ENCODE data around the gene MAPK8IP2.
"Not testable (repeated sequence)": the region's sequence is repeated elsewhere in the genome, so short reads cannot be mapped to it uniquely, and the experiment has no call there.

The MAPK8IP2 gene

DNA sequence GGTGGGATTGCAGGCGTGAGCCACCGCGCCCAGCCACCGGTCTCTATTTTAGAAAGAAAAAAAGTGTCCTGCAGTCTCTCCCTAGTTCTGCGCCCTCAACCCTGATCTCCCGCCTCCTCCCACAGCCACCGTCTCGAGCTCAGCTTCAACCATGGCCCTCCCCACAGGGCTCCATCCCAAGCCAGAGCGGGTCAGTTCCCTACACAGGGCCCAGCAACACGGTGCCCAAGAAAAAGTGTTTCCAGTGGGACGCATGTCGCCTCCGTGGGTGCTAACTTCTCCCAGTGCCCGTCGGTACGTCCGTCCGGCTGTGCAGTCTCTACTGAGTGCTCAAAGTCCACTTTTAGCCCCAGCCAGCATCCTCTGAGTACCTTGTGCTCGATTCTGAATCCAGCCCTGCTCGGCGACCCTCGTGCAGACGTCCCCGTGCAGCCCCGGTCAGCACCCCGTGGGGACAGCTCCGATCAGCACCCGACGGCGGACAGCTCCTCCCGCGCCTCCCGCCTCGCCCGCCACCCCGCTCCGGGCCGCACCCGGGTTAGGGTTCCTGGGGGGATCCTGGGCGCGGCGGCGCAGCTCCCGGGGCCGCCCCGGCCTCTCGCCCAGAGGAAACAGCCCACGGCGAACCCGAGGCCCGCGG, 657 bp upstream of the MAPK8IP2 start:
- peak; percentile 55 for DNase-seq (ENCODE audit: low read depth)

DNA sequence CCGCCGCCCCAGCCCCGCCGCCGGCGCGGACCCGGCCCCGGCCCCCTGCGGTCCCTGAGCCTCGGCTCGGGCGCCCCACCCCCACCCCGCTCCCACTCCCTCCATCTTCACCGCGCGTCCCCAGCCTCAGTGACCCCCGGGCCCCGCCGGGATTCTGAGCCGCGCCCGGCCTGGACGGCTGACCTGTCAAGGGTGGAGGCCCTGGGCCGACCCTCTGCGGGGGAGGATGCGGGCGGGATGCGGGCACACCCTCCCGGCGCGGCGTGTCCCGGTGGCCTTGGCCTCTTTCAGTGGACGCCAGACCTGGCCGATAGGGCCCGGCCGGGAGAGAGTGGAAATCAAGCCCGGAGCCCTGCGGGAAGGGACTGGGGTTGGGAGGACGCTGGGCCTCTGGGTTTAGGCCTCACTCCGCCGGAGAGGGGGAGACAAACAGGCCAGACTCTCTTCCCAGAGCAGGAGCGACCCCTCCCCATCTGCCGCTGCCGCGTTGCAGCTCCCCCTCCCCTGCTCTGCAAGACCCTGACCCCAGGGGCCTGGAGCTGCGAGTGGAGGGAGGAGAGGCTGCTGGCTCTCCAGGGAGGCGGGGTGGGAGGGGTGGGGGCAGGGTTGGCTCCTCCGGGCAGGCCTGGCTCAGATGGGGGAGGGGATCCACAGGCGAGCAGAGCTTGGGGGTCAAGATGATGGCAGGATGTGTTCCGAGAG, 525 bp downstream of the MAPK8IP2 start:
- DNase-seq (ENCODE audit: low read depth) = no peak

DNA sequence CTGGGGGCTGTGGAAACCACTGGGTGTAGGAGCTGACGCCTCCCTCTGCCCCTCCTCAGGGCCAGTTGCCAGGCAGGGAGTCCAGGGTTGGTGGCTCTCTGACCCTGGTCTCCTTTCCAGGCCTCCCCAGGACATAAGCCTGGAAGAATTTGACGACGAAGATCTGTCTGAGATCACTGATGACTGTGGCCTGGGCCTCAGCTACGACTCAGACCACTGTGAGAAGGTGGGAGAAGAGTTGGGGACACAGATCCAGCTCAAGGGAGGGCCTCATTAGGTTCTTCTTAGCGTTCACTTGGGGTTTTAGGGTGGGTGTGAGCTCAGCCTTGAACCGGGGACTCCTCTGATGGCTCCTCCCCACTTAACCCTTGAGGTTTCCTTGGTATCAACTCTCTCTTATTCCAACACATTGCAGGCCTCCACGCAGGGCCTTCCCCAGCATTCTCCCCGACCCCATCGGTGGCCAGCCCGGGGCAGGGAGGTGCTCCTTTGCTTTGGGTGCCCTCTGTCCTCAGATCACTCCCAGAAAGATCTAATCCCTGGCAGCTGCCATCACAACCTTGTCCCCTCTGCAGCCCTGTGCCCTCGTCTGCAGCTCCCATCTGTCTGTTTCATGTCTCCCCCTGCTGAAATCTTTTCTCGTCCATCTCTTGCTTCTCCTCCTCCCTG, 1.2 kb downstream of the MAPK8IP2 start:
- DNase-seq (ENCODE audit: low read depth) = no peak

DNA sequence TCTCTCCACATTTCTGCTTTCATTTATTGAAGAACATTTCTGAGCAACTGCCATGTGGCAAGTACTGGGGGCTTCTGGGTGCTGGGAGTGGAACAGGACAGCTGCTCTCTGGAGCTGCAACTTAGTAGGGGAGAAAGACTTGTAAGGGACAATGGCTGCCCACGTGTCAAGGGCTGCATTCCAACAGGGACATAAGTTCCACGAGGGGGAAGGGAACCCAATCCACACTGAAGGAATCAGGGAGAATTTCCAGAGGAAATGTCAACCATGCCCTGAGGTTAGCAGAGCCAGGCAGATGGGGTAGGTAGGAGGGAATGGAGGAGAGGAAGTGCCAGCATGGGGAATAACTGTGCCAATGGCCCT, 1.7 kb downstream of the MAPK8IP2 start:
- DNase-seq (ENCODE audit: low read depth) = no peak

DNA sequence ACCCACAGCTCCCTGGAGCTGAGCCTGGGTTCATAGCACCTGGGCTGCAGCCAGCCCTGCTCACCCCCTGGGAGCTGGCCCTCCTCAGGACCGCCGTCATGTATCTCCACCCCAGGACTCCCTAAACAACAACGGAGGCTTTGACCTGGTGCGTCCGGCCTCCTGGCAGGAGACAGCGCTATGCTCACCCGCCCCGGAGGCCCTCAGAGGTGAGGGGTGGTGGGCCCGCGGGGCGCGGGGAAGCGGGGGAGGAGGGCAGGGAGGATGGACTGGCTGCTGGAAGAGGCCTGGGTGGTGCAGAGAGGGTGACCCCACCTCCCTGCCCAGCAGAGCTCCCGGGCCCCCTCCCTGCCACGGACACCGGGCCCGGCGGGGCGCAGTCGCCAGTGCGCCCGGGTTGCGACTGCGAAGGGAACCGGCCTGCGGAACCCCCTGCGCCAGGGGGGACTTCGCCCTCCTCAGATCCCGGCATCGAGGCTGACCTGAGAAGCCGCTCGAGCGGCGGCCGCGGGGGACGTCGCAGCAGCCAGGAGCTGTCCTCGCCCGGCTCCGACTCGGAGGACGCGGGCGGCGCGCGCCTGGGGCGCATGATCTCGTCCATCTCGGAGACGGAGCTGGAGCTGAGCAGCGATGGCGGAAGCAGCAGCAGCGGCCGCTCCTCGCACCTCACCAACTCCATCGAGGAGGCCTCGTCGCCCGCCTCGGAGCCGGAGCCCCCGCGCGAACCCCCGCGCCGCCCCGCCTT, 3.1 kb downstream of the MAPK8IP2 start:
- DNase-seq (ENCODE audit: low read depth) = no peak

DNA sequence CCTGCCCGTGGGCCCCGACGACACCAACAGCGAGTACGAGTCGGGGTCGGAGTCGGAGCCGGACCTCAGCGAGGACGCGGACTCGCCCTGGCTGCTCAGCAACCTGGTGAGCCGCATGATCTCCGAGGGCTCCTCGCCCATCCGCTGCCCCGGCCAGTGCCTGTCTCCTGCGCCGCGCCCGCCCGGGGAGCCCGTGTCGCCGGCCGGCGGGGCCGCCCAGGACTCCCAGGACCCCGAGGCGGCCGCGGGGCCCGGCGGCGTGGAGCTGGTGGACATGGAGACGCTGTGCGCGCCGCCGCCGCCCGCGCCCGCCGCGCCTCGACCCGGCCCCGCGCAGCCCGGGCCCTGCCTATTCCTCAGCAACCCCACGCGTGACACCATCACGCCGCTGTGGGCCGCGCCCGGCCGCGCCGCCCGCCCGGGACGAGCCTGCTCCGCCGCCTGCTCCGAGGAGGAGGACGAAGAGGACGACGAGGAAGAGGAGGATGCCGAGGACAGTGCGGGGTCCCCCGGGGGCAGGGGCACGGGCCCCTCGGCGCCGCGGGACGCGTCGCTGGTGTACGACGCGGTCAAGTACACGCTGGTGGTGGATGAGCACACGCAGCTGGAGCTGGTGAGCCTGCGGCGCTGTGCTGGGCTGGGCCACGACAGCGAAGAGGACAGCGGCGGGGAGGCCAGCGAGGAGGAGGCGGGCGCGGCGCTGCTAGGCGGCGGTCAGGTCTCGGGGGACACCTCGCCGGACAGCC, 3.8 kb downstream of the MAPK8IP2 start:
- no peak for DNase-seq (ENCODE audit: low read depth)

DNA sequence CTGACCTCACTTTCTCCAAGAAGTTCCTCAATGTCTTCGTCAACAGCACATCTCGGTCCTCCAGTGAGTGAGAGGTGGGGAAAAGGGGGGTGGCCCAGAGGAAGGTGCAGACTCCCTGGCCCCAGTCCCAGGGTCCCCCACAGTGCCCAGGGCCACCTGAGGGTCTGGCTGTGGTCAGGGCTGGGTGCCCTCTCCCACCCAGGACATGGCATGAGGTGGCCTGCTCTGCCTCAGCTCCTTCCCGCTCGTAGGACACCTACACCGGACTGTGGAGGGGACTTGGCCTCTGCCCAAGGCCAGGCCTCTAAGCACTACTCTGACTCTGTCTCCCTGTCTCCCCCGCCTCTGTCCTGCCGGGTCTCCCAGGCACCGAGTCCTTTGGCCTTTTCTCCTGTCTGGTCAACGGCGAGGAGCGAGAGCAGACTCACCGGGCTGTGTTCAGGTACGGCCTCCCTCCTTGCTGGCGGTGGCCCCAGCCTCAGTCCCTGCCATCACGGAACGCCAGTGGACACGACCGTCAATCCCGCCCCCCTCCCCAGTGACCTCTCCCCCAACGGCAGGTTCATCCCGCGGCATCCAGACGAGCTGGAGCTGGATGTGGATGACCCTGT, 4.5 kb downstream of the MAPK8IP2 start:
- no peak for DNase-seq (ENCODE audit: low read depth)

DNA sequence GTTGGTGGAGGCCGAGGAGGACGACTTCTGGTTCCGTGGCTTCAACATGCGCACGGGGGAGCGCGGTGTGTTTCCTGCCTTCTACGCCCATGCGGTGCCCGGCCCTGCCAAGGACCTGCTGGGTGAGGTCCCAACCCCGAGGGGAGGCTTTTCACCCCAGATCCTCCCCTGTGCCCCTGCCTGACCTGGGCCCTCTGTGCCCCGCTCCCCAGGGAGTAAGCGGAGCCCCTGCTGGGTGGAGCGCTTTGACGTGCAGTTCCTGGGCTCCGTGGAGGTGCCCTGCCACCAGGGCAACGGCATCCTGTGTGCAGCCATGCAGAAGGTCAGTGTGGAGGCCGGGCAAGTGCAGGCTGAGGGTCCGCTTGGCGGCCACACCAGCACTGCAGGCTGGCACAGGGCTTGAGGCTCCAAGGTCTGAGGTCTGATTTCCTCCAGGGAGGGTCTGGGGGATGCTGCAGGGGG, 5.1 kb downstream of the MAPK8IP2 start:
- DNase-seq (ENCODE audit: low read depth) = no peak

DNA sequence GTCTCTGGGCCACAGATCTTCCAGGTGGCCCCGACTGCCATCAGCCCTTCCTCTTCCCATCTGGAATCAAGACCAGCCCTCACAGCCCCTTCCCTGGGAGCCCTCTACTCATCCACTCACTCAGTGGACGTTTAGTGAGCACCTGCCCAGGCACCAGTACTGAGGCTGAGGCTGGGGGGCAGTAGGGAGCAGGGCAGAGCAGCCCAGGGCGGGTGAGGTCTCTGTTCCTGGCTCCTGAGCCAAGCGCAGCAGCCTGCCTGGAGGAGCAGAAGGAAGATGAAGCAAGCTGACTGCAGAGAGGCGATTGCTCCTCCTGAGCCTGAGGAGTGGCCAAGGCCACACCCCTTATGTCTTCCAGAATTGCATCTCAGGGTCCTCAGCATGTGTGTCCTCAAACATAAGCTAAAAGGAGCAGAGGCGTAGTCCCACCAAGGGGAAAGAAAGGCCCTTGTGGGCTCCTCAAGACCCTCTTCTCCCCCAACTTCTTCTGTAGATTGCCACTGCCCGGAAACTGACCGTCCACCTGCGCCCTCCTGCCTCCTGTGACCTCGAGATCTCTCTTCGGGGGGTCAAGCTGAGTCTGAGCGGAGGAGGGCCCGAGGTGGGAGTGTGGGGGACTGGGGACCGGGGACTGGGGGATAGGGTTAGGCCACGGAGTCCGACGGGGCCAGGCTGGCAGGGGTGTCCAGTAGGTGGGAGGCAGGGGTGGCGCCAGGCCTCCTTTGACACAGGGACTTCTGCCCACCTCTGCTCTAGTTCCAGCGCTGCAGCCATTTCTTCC, 5.8 kb downstream of the MAPK8IP2 start:
- DNase-seq (ENCODE audit: low read depth) = no peak

DNA sequence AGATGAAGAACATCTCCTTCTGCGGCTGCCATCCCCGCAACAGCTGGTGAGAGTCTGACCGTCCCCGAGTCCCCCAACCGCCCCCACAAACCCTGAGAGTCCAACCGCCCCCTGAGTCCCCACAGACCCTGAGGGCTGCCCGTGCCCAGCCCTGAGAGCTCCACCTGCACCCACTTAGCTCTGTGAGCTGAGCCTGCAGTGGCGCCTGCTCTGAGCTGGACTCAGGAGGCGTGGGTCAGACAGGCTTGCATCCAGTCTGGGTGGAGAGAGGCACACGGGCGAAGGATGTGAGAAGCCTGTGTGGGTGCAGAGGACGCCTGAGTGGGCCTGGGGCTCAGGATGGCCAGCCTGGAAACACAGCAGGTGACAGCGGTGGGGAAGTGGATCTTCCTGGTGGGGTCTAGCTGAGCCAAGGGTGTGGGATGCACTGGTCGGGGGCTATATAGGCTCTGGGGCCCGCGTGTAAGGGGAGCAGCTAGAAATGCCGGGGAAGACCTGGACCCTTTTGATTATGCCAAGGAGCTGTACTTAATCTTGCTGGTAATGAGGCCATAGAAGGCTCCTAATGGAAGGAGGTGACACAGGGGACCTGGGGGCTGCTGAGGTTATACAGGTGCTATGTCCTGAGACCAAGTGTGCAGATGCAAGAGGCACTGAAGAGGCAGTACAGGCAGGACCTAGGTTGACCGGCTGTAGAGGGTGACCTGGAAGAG, 6.5 kb downstream of the MAPK8IP2 start:
- DNase-seq (ENCODE audit: low read depth) = no peak

DNA sequence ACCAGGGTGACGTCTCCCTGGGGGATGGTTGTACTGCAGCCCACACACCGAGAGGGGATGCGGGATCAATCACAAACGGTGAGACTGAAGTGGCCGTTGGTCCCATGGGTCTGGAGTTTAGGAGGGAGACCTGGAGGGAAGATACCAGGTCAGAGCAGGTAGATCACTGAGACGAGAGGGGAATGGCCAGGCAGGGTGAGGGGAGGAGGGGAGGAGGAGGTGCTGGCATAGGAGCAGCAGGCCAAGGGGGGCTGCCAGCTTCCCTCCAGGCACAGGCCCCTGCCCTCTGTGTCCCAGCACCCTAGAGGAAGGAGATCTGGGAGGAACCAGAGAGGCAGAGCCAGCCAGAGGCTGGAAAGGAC, 7.0 kb downstream of the MAPK8IP2 start:
- DNase-seq (ENCODE audit: low read depth) = no peak

DNA sequence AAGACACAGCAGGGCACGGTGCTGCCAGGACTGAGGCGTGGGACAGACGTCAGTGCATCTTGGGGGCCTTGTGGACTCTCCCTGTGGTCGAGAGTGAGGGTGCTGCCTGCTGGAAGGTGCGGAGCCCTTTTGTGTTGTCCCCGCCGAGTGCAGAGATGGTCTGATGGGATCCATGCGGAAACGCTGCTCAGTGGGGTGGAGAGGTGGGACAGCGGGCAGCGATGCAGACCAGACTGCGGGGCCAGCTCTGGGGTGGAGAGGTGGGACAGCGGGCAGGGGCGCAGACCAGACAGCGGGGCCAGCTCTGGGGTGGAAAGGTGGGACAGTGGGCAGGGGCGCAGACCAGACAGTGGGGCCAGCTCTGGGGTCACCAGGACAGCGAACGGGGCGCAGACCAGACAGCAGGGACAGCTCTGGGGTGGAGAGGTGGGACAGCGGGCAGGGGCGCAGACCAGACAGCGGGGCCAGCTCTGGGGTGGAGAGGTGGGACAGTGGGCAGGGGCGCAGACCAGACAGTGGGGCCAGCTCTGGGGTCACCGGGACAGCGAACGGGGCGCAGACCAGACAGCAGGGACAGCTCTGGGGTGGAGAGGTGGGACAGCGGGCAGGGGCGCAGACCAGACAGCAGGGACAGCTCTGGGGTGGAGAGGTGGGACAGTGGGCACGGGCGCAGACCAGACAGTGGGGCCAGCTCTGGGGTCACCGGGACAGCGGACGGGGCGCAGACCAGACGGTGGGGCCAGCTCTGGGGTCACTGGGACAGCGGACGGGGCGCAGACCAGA, 7.7 kb downstream of the MAPK8IP2 start:
- DNase-seq (ENCODE audit: low read depth) = not testable (repeated sequence)

DNA sequence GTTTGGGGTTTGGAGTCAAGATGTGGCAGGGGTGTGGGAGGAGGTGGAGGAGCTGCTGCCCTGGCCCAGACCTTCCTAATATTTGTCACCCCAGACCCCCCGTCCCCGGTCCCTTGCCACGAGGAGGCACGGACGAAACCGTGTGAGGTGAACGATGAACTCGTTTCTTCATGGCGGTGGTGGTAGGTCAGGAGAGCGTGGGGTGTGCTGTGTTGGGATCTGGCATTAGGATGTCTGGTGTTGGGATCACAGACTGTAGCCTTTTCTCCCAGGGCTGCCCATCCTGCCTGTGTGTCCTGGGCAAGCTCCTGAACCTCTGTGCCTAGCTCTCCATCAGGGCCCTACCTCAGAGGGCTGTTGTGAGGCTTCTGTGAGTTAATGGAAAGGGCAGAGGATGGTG, 8.4 kb downstream of the MAPK8IP2 start:
- DNase-seq (ENCODE audit: low read depth) = no peak

DNA sequence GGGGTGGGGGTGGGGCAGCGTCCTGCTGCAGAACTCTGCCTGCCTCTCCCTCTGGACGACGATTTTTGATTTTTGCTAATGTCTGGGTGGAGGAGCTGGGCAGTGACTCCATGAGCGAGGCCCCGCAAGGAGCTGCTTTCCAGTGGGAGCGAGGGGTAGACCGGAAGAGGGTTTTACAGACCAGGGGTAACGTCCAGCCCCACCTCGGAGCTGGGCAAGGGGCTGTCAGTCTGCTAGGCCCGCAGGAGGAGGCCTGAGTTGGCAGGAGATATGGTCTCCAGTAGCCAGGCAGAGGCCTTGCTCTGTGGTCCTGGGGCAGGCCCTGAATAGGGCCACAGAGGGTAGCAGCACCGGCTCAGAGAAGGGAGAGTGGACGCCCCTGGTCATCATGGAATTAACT, 9.0 kb downstream of the MAPK8IP2 start:
- DNase-seq (ENCODE audit: low read depth) = no peak

DNA sequence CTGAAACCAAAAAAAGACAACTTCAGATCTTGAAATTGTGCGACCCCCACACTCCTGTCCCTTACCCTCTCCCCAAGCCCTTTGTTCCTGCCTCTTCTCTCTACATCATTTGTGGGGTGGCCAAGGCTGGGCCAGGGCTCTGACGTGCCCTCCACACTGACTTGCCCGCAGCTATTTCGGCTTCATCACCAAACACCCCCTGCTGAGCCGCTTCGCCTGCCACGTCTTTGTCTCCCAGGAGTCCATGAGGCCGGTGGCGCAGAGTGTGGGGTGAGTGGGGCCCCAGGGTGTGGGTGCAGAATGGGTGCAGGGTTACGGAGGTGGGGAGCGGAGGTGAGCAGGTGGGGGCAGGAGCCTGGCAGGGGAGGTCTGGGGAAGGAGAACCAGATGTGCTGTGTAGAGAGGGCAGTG, 9.5 kb downstream of the MAPK8IP2 start:
- no peak for DNase-seq (ENCODE audit: low read depth)

DNA sequence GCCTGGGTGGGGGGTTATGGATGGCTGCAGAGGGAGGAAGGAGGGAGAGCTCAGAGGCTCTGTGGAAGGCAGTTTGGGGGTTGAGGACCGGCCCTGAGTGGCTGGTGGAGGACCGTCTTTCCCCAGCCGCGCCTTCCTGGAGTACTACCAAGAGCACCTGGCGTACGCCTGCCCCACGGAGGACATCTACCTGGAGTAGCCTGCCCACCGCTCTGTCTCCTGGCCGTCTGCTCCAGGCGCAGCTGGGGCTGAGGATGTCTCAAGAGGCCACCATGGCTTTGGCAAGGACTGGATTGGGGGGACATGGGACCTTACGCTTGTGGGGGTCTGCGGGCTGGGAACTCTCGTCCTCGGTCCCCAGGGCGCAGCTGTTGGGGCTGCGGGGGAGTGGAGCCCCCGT, 10.0 kb downstream of the MAPK8IP2 start:
- DNase-seq (ENCODE audit: low read depth) = no peak

DNA sequence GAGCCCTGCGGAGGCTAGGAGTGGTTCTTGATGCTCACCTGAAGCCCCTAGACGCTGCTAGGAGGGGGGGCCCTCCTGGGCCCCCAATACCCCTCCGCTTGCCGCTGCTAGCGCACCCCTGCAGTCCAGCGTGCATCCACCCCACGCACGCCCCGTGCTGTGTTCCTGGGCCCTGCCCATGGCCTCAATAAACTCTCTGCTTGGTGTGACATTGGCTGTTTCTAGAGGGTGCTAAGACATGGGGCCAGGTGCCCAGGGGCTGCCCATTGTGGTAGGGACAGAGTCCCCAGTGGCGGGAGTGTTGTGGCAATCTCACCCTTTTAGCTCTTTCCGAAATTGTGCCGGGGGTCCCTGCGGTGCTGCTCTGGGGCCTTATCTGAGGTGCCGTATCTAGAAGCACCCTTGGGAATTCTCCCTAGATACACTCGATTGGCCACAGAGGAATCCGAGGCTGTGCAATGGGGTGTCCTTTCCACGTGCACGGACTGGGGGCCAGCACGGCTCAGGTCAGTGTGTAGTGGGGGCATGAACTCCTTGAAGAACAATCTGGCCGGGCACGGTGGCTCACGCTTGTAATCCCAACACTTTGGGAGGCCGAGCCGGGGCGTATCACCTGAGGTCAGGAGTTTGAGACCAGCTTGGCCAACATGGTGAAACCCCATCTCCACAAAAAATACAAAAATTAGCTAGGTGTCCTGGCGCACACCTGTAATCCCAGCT, 10.9 kb downstream of the MAPK8IP2 start:
- no peak for DNase-seq (ENCODE audit: low read depth)

DNA sequence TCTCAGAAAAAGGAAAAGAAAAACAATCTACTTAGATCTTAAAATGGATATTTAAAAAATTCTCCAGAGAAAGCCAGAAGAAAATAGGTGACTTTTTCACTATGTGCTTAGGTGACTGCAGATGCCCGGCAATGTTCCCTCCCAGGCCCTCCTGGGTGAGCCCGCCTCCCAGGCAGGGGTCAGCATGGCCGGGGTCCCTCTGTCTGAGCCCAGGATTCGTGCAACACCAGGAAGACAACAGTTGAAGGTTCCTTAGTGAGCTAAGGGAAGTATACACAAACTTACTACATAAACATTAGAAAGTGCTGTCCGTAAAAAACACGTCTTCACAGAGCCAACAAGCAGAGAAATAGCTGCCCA, 11.6 kb downstream of the MAPK8IP2 start:
- no peak for DNase-seq (ENCODE audit: low read depth)

All from activated T-cell treated with anti-CD3 and anti-CD28 coated beads for 48 hours (primary cell).